Limb (tissue), 2 donors: Measurements from ENCODE around the gene GNPTAB.
"Not testable (repeated sequence)": the region's sequence is repeated elsewhere in the genome, so short reads cannot be mapped to it uniquely, and the experiment has no call there.

Experiments
- DNase-seq, 2 donors: peaks; one replicate each; pipeline ENCODE4 v3.0.0-alpha.2; 2016; ENCODE audit errors: extremely low spot score in 2 of 2

The GNPTAB gene

DNA sequence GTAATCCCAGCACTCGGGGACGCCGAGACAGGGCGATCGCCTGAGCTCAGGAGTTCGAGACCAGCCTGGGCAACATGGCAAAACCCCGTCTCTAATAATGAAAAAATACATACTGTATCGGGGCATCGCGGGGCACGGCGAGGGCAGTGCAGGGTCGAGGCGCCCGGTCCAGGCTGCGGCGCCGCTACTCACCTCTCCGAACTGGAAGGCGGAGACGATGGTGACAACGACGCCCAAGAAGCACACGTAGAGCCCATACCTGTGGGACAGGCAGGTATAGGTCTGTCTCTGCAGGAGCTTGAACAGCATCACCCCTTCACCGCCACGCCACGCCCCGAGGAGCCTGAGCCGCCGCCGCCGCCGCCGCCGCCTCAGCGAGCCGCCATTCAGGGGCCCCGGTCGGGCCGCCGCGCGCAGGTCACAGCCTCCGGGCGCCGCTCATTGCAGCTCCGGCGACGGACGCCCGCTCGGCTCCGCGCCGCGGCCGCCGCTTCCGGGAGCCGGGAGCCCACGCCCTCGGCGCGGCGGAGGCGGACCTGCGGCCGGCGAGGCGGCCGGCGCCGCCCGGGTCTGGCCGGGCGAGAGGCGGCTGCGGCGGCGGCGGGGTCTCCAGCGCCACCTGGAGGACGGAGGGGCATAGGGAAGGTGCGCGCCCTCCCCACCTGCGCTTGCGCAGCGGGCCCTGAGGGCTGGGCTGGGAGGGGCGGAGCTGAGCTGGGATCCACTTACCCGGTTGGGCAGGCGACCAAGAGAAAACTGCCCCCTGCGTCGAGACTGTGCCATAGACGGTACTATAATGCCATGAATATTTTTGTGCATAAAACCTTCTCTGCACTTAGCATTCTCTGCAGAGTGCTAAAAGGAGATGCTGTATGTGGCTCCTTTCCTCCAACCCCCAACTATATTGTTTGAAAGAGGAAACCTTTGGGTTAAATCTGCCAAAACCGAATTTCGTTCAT, at the start of gene GNPTAB:
Gene GNPTAB, minus strand, starts transcription at position 593 of the 959 bp plus-strand sequence. Its CDS starts 284 bp downstream, at position 309.
- peak; percentile 88 to 96 for DNase-seq

GRCh38 chr12:101878243-101878821, 47.6 kb upstream of the GNPTAB start:
- DNase-seq: no peak

DNA sequence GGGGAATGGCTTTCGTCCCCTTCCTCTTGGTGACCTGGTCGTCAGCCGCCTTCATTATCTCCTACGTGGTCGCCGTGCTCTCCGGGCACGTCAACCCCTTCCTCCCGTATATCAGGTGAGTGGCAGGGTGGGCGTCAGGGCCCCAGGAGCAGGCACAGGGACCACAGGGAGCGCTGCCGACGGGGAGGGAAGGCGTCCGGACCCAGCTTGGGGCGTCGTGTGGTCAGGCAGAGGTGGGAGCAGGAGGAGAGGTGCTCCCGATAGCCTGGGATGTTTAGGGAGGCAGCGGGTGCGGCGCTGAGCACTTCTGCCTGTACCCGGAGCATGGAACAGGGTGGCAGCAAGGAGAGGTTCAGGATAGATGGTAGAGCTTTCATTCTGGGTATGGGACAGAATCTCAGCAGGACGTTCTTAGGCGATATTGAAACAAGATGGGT, 47.1 kb upstream of the GNPTAB start:
- DNase-seq: no peak

DNA sequence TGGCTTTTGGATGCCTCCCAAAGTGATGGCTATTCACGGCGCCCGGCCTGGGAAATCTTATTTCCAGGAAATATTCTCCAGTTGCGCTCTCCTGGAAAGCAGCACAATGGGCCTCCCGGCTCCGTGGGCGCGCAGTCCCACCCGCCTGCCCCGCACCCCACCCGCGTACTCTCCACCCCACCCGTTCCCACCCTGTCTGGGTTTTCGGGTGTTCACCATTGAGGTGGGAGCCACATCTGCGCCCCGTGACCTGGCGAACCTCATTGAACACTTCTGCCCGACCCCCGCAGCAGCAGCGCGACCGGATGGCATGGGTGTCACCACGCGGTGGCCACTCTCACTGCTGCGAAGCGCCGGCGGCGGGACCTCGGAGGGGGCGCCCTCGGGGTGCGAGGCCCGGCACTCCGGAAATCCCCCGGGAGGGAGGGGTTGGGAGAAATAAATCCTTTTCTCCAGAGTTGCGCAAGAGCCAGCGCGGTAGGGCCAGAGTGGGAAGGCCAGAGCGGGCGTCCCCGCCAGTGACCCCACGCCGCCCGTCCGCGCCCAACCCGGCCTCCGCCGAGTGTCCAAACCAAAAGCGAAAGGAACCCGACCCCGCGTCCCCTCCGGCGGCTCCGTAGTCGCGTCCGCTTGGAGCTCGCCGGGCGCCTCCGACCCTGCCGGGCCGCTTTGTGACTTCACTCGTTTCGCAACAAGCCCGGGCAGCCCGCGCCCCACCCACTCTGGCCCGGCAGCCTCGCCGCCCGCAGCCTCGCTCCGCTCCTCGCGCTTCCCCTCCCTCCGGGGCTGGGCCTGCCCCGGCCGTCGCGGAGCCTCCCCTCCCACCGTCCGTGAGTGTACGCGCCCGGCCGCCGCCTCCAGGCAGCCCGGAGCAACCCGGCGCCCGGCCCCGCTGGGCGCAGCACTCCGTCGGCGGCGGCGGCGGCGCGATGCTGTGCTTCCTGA, 46.4 kb upstream of the GNPTAB start, which contains the start of gene DRAM1:
Gene DRAM1, plus strand, starts transcription at position 720 of the 945 bp plus-strand sequence. Its CDS starts 210 bp downstream, at position 930.
- peak; percentile 58 to 81 for DNase-seq

- DNase-seq: no peak
Measured at GRCh38 chr12:101876322-101876860, 45.6 kb upstream of the GNPTAB start.

DNA sequence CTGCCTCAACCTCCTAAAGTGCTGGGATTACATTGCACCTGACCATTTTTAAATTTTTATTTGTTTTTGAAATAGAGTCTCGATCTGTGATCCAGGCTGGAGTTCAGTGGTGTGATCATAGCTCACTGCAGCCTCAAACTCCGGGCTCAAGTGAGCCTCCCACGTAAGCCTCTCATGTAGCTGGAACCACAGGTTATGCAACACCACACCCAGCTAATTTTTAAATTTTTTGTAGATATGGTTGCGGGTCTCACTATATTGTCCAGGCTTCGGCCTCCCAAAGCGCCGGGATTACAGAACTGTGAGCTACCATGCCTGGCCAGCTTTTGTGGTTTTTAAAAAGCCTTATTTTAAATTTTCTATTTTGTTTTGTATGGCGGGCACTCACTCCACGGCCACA, 44.4 kb upstream of the GNPTAB start:
- DNase-seq: no peak

- no peak for DNase-seq
Measured at GRCh38 chr12:101870925-101871324, 40.2 kb upstream of the GNPTAB start.

DNA sequence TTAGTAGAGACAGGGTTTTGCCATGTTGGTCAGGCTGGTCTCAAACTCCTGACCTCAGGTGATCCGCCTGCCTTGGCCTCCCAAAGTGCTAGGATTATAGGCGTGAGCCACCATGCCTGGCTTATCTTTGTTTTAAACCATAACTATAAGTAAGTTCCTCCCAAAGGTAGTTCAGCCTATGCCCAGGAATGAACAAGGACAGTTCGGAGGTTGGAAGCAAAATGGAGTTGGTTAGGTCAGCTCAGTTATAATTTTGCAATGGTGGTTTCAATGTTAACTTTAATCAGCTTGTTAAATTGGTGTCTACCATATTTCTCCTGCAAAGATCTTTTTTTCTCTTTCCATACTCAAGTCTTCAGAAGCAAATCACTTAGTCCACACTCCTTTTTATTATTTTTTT, 36.9 kb upstream of the GNPTAB start:
- DNase-seq: not testable (repeated sequence)

GRCh38 chr12:101866615-101867373, 36.0 kb upstream of the GNPTAB start:
- no peak for DNase-seq

GRCh38 chr12:101863981-101864380, 33.2 kb upstream of the GNPTAB start:
- no peak for DNase-seq

- no peak for DNase-seq
Measured at GRCh38 chr12:101862245-101862644, 31.5 kb upstream of the GNPTAB start.

DNA sequence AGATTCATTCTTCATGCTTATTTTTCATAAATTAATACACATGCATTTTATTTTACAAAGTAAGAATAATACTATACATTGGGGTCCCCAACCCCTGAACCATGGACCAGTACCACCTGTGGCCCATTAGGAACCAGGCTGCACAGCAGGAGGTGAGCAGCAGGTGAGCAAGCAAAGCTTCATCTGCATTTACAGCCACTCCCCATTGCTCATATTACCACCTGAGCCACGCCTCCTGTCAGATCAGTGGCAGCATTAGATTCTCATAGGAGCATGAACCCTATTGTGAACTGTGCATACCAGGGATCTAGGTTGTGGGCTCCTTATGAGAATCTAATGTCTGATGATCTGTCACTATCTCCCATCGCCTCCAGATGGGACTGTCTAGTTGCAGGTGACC, 30.9 kb upstream of the GNPTAB start:
- DNase-seq: not testable (repeated sequence)

- DNase-seq: no peak
Measured at GRCh38 chr12:101859664-101860607, 29.2 kb upstream of the GNPTAB start.

DNA sequence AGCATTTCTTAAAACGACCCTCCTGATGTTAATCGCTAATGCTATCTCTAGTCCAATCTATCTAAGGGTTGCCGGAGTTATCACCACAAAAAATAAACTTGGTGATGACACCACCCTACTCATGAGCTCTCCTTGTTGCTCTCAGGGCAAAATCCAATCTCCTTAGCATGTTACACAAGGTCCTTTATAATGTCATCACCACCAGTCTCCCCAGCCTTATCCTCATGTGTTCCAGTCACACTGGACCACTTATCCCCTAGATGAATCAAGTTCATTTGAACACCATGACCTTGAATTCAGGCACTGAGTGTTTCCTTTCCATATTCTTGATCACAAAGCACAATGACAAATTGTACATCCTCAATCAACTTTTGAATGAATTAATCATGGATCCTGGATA, 27.6 kb upstream of the GNPTAB start:
- no peak for DNase-seq

DNA sequence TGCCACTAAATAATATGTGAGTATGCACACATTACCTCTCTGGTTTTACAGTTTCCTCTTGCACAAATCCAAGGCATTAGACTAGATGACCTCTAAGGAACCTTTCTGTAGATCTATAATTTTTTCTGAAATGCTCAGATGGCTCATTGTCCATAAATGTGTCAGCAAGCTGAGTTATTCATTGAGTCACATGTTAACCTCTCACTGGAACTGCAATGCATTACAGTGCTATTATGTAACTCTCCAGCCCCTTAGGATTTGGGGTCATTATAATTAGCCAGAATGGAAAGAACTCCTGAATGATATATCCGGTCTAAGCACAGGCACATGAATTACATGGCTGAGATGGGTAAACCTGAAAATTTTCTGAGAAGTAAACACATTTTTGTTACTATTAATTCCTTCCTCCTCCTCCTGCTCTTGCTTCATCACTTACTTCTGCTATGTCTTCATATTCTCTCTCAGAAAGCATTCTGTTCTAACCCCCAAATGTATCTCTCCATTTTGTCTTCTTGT, 26.3 kb upstream of the GNPTAB start:
- no peak for DNase-seq

GRCh38 chr12:101856614-101857013, 25.9 kb upstream of the GNPTAB start:
- DNase-seq: not testable (repeated sequence)

GRCh38 chr12:101855976-101856375, 25.2 kb upstream of the GNPTAB start:
- no peak for DNase-seq

- no peak for DNase-seq
Measured at GRCh38 chr12:101855364-101855884, 24.7 kb upstream of the GNPTAB start.

GRCh38 chr12:101854747-101855146, 24.0 kb upstream of the GNPTAB start:
- no peak for DNase-seq
